ENCODE results near the gene ANAPC16.
A peak's percentile ranks its signal among the peaks of the same experiment; 100 is the strongest.
"Not testable (repeated sequence)": the region's sequence is repeated elsewhere in the genome, so short reads cannot be mapped to it uniquely, and the experiment has no call there.

ANAPC16 gene

GRCh38 chr10:72220637-72221036 is 4.8 kb downstream of the ANAPC16 start:
- H3F3A ChIP-seq (ENCODE audit: insufficient read depth, low read length) = peaks cover 7% of the 10 kb centered on the region; the same call in 1 of the 2 replicates
- H3K36me3 ChIP-seq (ENCODE audit: insufficient read depth, low read length) = peaks cover 23% of the 10 kb centered on the region; the same call in 1 of the 2 replicates
- peaks cover 27% of the 10 kb centered on the region for H3K79me2 ChIP-seq (ENCODE audit: insufficient read depth, low read length)
- H3K4me1 ChIP-seq (ENCODE audit: insufficient read depth, low read length, severe bottlenecking) = peaks cover 41% of the 10 kb centered on the region
- H3K9ac ChIP-seq (ENCODE audit: low read length) = no peak overlapping the region
- H3K27ac ChIP-seq (ENCODE audit: low read depth, low read length, poor library complexity, severe bottlenecking) = no peak overlapping the region
- TF ChIP-seq CTCF (IDR thresholded peaks at IDR 0.05; ENCODE audit: low read length) = no peak
- no peak for TF ChIP-seq EZH2 (IDR thresholded peaks at IDR 0.05; ENCODE audit: borderline replicate concordance, low read length)
- H2AFZ ChIP-seq (ENCODE audit: low read length) = no peak overlapping the region
- H3K27me3 ChIP-seq (ENCODE audit: insufficient read depth, low read length) = no peaks in the 10 kb centered on the region
- no peaks in the 10 kb centered on the region for H4K20me1 ChIP-seq (ENCODE audit: insufficient read depth, low read length)
- H3K4me2 ChIP-seq (ENCODE audit: low read length) = no peak overlapping the region
- H3K9me3 ChIP-seq (ENCODE audit: low read length) = no peaks in the 10 kb centered on the region
- H3K9me2 ChIP-seq (ENCODE audit: low read depth, low read length) = no peaks in the 10 kb centered on the region
- H3K4me3 ChIP-seq (ENCODE audit: low read depth, low read length, poor library complexity, severe bottlenecking) = no peak overlapping the region

GRCh38 chr10:72221278-72221677 is 5.5 kb downstream of the ANAPC16 start:
- Histone ChIP-seq H3K27me3 (ENCODE audit: insufficient read depth, low read length) (no peaks in the 10 kb centered on the region), H3K4me1 (ENCODE audit: insufficient read depth, low read length, severe bottlenecking) (peaks cover 41% of the 10 kb centered on the region), H4K20me1 (ENCODE audit: insufficient read depth, low read length) (no peaks in the 10 kb centered on the region), H3K36me3 (ENCODE audit: insufficient read depth, low read length) (peaks cover 23% of the 10 kb centered on the region; the same call in 1 of the 2 replicates), H3K27ac (ENCODE audit: low read depth, low read length, poor library complexity, severe bottlenecking) (no peak overlapping the region), H3K9me3 (ENCODE audit: low read length) (no peaks in the 10 kb centered on the region), H3K79me2 (ENCODE audit: insufficient read depth, low read length) (peaks cover 27% of the 10 kb centered on the region), H3K4me2 (ENCODE audit: low read length) (no peak overlapping the region), H3K4me3 (ENCODE audit: low read depth, low read length, poor library complexity, severe bottlenecking) (no peak overlapping the region), H2AFZ (ENCODE audit: low read length) (no peak overlapping the region), H3K9ac (ENCODE audit: low read length) (no peak overlapping the region), H3F3A (ENCODE audit: insufficient read depth, low read length) (peaks cover 7% of the 10 kb centered on the region; the same call in 1 of the 2 replicates), H3K9me2 (ENCODE audit: low read depth, low read length) (no peaks in the 10 kb centered on the region)
- TF ChIP-seq CTCF (IDR thresholded peaks at IDR 0.05; ENCODE audit: low read length) = no peak
- no peak for TF ChIP-seq EZH2 (IDR thresholded peaks at IDR 0.05; ENCODE audit: borderline replicate concordance, low read length)

- H3K27me3 ChIP-seq (ENCODE audit: insufficient read depth, low read length) = no peaks in the 10 kb centered on the region
- H3K36me3 ChIP-seq (ENCODE audit: insufficient read depth, low read length) = peaks cover 31% of the 10 kb centered on the region; the same call in 1 of the 2 replicates
- H3F3A ChIP-seq (ENCODE audit: insufficient read depth, low read length) = 0 out of 2 replicates have a peak, but pooled peaks cover under 1% of the 10 kb centered on the region
- no peak overlapping the region for H3K9ac ChIP-seq (ENCODE audit: low read length)
- peaks cover 15% of the 10 kb centered on the region for H3K79me2 ChIP-seq (ENCODE audit: insufficient read depth, low read length)
- no peak for TF ChIP-seq EZH2 (IDR thresholded peaks at IDR 0.05; ENCODE audit: borderline replicate concordance, low read length)
- TF ChIP-seq CTCF (IDR thresholded peaks at IDR 0.05; ENCODE audit: low read length) = no peak
- H3K27ac ChIP-seq (ENCODE audit: low read depth, low read length, poor library complexity, severe bottlenecking) = peak overlapping the region; percentile 24
- H3K9me2 ChIP-seq (ENCODE audit: low read depth, low read length) = no peaks in the 10 kb centered on the region
- H4K20me1 ChIP-seq (ENCODE audit: insufficient read depth, low read length) = no peaks in the 10 kb centered on the region
- H3K4me1 ChIP-seq (ENCODE audit: insufficient read depth, low read length, severe bottlenecking) = peaks cover 46% of the 10 kb centered on the region
- H3K4me2 ChIP-seq (ENCODE audit: low read length) = no peak overlapping the region
- no peak overlapping the region for H3K4me3 ChIP-seq (ENCODE audit: low read depth, low read length, poor library complexity, severe bottlenecking)
- H3K9me3 ChIP-seq (ENCODE audit: low read length) = no peaks in the 10 kb centered on the region
- H2AFZ ChIP-seq (ENCODE audit: low read length) = no peak overlapping the region
These were observed 7.9 kb downstream of the ANAPC16 start for GRCh38 chr10:72223743-72224101.

GRCh38 chr10:72224191-72224590 is 8.4 kb downstream of the ANAPC16 start:
- H3K9ac ChIP-seq (ENCODE audit: low read length); H3K27me3 ChIP-seq (ENCODE audit: insufficient read depth, low read length); H3F3A ChIP-seq (ENCODE audit: insufficient read depth, low read length); H2AFZ ChIP-seq (ENCODE audit: low read length); H3K4me2 ChIP-seq (ENCODE audit: low read length); H3K27ac ChIP-seq (ENCODE audit: low read depth, low read length, poor library complexity, severe bottlenecking); H3K4me3 ChIP-seq (ENCODE audit: low read depth, low read length, poor library complexity, severe bottlenecking); H3K9me3 ChIP-seq (ENCODE audit: low read length); H3K9me2 ChIP-seq (ENCODE audit: low read depth, low read length); H4K20me1 ChIP-seq (ENCODE audit: insufficient read depth, low read length): not testable (repeated sequence)
- Histone ChIP-seq H3K4me1 (ENCODE audit: insufficient read depth, low read length, severe bottlenecking) (peaks cover 43% of the 10 kb centered on the region), H3K79me2 (ENCODE audit: insufficient read depth, low read length) (peaks cover 11% of the 10 kb centered on the region), H3K36me3 (ENCODE audit: insufficient read depth, low read length) (peaks cover 31% of the 10 kb centered on the region; the same call in 1 of the 2 replicates)

Measured in OCI-LY1 (cell line).